ENCODE results near the gene SLX4IP.

DNA sequence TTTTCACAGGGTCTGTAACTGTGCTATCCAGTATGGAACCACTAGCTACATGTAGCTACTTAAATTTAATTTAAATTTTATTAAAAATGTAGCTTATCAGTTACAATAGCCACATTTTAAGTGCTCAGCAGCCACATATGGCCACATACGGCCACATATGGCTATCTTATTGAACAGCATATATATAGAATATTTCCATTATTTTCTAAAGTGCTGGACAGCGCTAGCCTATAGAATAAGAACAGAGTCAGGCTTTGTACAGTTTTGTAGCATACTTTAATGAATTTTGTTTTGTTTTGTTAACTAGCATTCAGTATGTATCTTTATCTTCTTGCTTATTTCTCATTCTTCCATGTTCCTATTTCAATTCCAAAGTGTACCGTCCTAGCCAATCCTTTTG is 120.3 kb downstream of the SLX4IP start:
- TF ChIP-seq TARDBP (CRISPR knock-in tag; IDR thresholded peaks at IDR 0.05) (no peak), ZNF839 (CRISPR knock-in tag; IDR thresholded peaks at IDR 0.05; ENCODE audit: borderline replicate concordance) (no peak), TCF7 (IDR thresholded peaks at IDR 0.05; ENCODE audit: low read depth) (no peak), USF2 (IDR thresholded peaks at IDR 0.05; ENCODE audit: low read depth, low read length) (no peak), USF2 (CRISPR knock-in tag; IDR thresholded peaks at IDR 0.05; ENCODE audit: borderline replicate concordance) (no peak), ZNF143 (CRISPR knock-in tag; IDR thresholded peaks at IDR 0.05) (no peak), SCMH1 (CRISPR knock-in tag; IDR thresholded peaks at IDR 0.05; ENCODE audit: borderline replicate concordance) (no peak), STAG1 (CRISPR knock-in tag; IDR thresholded peaks at IDR 0.05) (no peak)
- TF ChIP-seq, protein P1, sequence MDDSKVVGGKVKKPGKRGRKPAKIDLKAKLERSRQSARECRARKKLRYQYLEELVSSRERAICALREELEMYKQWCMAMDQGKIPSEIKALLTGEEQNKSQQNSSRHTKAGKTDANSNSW (CRISPR knock-in tag; IDR thresholded peaks at IDR 0.05; ENCODE audit: borderline replicate concordance): no peak
